HG03439 (cell line): ENCODE measurements around the gene CPT1C.
A peak's percentile ranks its signal among the peaks of the same experiment; 100 is the strongest.

Experiments used
- ATAC-seq: cut with Tn5 transposase; IDR thresholded peaks from one replicate; pipeline ENCODE4 v1.9.1; 2021; ENCODE audit warnings: mild to moderate bottlenecking, moderate library complexity; ENCODE audit not compliant: unreplicated experiment

CPT1C gene

DNA sequence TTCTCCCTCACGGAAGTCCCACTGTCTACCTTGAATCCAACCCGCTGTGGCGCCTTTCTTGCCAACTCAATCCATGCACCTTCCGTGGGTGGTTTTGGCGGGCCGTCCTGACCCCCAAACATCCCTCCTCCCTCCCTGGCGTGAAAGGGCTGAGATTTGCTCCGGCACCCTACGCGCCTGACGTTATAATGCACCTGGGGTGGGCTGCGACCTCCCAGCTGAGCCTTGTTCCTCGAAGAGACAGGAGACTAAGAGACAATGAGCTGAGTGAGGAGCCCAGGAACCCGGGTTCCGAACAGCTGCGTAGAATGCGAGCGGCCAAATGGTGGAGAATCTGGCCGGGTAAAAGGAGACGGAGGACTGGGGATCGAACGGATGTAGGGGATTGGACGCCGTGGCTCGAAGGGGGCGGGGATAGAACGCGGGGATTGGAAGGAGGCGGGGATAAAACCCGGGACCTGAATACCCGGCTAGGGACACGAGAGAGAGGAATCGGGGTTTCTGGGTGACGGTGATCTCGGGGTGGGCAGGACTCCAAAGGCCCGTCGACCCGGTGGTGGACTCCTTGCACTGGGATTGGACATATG is at the start of gene CPT1C:
Gene CPT1C, plus strand, starts transcription at position 461 of the 587 bp plus-strand sequence. CDS start 1,137 bp downstream, outside the sequence.
- no peak for ATAC-seq

DNA sequence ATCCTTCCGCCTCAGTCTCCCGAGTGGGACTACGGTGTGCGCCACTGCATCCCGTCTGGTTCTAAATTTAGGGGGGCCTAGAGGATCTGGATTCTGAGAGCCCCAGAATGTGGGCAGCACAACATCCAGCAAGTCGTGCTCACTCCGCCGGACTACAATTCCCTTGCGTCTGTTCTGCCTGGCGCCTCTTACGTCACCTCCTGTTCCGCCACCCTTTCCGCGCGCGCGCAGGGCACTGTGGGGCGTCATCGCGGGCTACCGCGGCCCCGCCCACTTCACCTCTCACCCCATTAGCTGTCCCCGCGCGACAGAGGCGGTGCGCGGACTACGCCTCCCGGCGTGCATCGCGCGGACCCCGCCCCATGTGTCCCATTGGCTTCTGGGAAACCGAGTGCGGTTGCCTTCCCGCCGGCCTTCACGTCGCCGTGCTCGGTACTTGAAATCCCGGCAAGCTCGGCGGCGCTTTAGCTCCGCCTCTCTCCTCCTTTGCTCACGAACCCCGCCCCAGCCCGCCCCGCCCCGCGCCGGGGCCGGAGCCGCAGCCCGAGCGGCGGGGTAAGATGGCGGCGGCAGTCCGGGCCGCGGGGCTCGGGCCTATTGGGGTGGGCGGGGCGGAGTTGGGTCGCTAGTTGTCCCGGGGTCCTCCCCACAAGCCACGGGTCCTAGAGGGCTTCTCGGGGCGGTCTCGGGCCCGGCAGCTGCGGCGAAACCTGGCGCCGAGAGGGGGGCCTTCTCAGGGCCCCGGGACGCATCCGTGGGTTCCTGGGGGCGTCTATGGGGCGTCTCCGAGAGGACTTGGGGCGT is 49.0 kb upstream of the CPT1C start, which contains the start of gene SCAF1:
Gene SCAF1, plus strand, starts transcription at position 522 of the 804 bp plus-strand sequence. CDS start 2,818 bp downstream, outside the sequence.
- peak; percentile 59 for ATAC-seq

DNA sequence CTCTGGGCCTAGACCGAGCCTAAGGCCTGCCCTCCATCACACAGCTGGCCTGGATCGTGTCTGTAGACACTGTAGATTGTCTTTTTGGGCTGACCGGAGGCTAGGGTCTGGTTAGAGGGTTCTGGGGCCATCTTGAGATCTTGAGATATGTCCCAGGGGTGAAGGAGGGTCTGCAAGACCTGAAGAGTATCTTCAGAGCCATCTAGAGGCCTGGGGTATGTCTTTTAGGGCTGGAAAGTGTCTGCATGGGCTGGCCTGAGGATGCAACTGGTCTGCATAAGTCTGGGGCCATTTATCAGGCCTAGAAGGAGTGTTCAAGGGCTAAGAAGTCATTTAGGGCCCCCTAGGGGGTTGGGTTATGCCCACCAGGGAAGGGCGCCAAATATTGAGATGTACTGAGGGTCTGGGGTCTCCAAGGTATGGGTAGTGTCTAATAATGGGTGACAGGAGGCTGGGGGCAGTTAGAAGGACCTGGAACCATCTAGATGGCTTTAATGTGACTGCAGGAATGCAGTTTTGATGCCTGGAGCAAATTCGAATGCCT is 48.4 kb upstream of the CPT1C start:
- ATAC-seq, result no peak

DNA sequence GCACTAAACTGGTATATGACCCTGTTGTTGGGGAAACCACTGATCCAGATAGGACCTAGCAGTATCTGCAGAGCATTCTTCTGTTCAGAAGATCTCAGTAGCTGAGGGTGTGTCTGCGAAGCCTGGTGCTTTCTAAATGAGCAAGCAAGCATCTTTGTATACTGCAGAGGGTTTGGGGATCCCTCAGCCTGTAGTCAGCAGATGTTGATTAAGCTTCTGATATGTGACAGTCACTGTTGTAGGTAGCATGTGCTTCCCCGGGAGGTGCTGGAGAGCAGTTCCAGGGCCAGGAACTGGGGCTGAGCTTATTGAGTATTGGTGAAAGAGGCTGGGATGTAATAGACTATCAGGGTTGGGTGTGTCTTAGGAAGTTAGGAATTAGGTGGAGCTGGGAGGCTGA is 47.5 kb upstream of the CPT1C start:
- ATAC-seq, result no peak

DNA sequence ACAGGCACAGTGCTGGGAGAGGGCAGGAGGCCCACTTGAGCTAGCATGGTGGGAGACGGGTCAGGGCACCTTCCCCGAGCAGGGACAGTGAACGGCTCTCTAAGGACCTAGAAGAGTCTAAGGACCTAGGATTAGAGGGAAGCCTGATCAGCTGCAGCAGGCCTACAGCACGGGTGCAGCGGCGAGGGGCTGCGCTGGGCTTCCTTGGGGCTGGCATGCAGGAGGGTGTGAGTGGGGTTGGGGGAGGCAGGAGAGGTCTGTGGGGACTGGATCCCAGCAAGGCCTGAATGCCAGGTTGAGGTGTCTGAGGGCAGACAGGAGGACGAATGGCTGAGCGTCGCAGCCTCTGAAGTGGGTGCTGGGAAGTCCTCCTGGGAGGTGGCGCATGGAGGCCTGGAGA is 45.3 kb upstream of the CPT1C start:
- no peak for ATAC-seq

DNA sequence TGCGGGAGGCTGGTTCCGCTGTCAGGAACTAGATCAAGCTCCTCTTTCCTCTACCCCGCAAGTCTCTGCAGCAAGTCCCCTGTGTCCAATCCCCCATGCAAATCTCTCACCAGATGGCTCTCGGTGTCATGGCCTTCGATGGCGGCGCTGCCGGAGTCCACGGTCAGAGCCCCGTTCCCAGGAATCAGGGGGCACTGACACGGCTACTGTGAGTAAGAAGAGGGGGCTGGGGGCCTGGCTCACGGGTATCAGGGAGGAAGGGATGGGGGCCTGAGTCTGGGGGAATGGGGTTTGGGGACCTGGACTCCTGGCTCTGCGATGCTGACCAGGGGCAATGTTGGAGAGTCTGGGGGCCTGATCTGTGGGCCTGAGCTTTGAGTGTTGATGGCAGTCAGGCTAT is 44.9 kb upstream of the CPT1C start:
- no peak for ATAC-seq

DNA sequence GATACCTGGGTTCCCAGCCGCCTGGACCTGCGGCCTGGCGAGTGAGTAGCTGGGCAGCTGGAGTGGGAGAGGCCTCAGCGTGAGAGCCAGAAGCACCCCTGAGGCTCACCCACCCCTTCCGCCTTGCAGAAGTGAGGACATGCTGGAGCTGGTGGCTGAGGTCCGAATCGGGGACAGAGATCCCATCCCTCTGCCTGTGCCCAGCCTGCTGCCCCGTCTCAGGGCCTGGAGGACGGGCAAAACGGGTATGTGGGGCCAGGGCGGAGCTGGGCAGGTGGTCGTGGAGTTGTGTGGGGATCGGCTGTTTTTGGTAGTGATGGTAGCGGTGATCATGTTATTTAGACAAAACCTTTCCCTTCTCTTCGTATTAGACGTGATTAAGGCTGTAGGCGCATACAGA is 44.3 kb upstream of the CPT1C start:
- no peak for ATAC-seq

DNA sequence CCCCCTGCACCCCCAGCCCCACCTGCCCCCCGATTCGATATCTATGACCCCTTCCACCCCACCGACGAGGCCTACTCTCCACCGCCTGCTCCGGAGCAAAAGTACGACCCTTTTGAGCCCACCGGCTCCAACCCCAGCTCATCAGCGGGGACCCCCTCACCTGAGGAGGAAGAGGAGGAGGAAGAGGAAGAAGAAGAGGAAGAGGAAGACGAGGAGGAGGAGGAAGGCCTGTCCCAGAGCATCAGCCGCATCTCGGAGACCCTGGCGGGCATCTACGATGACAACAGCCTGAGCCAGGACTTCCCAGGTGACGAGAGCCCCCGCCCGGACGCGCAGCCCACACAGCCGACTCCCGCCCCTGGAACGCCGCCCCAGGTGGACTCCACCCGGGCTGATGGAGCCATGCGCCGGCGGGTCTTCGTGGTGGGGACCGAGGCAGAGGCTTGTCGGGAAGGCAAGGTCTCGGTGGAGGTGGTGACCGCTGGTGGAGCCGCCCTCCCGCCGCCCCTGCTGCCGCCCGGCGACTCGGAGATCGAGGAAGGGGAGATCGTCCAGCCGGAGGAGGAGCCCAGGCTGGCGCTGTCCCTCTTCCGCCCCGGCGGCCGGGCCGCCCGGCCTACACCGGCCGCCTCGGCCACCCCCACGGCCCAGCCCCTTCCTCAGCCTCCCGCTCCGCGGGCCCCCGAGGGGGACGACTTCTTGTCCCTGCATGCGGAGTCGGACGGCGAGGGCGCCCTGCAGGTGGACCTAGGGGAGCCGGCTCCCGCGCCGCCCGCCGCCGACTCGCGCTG is 39.7 kb upstream of the CPT1C start:
- ATAC-seq, result no peak

DNA sequence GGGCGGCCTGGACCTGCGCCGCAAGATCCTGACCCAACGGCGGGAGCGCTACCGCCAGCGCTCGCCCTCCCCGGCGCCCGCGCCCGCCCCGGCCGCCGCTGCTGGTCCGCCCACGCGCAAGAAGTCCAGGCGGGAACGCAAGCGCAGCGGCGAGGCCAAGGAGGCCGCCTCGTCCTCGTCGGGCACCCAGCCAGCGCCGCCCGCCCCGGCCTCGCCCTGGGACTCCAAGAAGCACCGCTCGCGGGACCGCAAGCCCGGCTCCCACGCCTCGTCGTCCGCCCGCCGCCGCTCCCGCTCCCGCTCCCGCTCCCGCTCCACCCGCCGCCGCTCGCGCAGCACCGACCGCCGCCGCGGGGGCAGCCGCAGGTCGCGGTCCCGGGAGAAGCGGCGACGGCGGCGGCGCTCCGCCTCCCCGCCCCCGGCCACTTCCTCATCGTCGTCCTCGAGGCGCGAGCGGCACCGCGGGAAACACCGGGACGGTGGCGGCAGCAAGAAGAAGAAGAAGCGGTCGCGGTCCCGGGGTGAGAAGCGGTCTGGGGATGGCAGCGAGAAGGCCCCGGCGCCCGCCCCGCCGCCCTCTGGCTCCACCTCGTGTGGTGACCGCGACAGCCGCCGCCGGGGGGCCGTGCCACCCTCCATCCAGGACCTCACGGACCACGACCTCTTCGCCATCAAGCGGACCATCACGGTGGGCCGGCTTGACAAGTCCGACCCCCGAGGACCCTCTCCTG is 38.9 kb upstream of the CPT1C start:
- ATAC-seq, result no peak

DNA sequence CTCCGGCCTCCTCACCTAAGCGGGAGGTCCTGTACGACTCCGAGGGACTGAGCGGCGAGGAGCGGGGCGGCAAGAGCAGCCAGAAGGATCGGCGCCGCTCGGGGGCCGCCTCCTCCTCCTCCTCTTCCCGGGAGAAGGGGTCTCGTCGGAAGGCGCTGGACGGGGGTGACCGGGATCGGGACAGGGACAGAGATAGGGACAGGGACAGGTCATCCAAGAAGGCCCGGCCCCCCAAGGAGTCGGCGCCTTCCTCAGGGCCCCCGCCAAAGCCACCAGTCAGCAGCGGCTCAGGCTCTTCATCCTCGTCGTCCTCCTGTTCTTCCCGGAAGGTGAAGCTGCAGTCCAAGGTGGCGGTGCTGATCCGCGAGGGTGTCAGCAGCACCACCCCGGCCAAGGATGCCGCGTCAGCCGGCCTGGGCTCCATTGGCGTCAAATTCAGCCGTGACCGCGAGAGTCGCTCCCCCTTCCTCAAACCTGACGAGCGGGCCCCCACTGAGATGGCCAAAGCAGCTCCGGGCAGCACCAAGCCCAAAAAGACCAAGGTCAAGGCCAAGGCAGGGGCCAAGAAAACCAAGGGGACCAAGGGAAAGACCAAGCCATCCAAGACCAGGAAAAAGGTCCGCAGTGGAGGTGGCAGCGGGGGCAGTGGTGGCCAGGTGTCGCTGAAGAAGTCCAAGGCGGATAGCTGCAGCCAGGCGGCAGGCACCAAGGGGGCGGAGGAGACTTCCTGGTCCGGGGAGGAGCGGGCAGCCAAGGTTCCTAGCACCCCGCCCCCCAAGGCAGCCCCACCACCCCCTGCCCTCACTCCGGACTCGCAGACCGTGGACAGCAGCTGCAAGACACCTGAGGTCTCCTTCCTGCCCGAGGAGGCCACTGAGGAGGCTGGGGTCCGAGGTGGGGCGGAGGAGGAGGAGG is 38.1 kb upstream of the CPT1C start:
- ATAC-seq, result no peak

DNA sequence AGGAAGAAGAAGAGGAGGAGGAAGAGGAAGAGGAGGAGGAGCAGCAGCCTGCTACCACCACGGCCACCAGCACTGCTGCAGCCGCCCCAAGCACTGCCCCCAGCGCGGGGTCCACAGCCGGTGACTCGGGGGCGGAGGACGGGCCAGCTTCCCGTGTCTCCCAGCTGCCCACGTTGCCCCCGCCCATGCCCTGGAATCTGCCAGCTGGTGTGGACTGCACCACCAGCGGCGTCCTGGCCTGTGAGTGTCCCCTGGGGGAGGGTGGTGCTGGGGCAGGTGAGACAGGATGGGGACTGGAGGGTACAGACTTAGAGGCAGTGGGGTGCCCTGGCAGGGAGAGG is 37.5 kb upstream of the CPT1C start:
- no peak for ATAC-seq

DNA sequence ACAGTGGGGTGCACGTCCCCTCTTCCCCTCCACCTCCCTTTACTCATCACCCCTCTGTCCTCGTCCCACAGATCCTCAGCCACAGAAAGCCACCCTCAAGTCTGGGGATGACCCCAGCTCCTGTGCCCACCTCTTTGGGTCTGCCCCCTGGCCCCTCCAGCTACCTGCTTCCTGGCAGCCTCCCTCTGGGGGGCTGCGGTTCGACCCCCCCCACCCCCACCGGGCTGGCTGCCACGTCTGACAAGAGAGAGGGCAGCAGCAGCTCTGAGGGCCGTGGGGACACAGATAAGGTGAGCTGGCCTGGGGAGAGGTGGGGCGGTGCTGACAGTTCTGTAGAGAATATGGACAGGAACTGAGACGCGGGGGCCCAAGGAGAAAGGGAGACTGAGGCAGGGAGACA is 36.3 kb upstream of the CPT1C start:
- no peak for ATAC-seq

DNA sequence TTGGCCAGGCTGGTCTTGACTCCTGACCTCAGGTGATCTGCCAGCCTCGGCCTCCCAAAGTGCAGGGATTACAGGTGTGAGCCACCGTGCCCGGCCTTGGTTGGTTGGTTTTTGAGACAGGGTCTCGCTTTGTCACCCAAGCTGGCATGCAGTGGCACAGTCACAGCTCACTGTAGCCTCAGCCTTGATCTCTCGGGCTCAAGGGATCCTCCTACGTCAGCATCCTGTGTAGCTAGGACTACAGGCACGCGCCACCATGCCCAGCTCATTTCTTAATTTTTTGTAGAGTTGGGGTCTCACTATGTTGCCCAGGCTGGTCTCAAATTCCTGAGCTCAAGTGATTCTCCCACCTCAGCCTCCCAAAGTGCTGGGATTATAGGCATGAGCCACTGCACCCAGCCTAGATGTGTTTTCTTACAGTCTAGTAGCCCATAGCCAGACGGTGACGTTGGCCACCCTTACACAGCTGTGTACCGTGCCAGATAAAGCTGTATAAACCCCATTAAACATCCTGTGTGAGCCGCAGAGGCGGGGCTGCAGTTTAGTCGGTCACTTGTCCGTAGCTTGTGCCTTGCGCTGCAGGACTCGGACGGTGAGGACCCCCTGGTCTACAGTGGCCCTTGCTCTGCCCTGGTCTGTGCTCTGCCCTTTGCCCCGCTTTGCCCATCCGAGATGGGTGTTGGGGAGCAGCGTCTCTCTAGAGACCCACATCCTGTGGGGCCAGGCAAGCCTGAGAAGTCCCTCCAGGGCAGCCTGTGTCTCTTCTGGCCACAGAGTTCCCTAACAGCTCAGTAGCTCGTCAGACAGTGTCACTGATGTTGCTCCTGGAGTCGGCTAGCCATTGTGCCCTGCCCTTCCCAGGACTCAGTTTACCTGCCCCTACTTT is 35.1 kb upstream of the CPT1C start:
- ATAC-seq, result no peak

DNA sequence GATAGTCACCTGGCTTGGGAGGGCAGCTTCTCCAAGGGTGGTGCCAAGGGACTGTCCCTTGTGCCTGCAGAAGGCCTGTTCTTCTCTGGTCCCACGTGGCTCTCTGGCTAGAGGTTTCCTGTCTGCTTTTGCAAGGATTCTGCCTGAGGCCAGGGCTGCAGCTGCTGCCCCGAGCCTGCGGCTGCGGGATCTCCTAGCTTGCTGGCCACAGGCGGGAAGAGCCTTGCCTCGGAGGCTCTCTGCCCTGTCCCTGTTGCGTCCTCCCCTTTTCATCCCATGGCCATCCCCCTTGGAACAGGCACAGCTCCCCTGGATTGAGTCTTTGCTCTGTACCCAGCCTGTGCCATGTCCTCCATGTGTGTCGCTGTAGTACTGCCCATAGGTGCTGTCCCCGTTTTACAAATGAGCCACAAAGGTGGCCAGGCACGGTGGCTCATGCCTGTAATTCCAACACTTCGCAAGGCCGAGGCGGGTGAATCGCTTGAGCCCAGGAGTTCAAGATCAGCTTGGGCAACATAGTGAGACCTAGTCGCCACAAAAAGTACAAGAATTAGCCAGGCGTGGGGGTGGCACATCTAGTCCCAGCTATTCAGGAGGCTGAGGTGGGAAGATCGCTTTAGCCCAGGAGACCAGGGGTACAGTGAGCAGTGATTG is 34.3 kb upstream of the CPT1C start:
- ATAC-seq, result no peak

DNA sequence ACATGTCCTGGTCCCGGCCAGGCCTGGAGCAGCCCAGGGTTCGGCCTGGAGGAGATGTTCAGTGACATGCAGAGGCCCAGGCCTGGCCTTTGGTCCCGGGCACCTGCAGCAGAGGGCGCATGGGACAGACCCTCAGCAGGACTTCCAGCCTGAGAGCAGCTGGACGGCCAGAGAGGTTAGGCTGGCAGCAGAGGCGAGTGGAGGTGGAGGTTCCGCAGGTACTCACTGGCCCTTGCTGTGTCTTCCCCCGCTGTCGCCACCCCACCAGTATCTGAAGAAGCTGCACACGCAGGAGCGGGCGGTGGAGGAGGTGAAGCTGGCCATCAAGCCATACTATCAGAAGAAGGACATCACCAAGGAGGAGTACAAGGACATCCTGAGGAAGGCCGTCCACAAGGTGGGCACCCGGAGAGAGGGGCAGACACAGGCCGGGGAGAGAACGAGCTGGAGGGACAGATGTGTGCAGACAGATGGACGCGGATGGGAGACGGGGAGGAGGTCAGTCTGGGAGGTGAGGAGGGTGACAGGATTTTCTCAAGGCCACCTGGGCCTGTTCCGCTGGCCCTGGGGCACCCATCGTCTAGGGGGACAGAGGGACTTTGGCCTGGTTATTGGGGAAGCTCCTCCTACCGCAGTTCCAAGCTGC is 33.3 kb upstream of the CPT1C start:
- ATAC-seq, result no peak

DNA sequence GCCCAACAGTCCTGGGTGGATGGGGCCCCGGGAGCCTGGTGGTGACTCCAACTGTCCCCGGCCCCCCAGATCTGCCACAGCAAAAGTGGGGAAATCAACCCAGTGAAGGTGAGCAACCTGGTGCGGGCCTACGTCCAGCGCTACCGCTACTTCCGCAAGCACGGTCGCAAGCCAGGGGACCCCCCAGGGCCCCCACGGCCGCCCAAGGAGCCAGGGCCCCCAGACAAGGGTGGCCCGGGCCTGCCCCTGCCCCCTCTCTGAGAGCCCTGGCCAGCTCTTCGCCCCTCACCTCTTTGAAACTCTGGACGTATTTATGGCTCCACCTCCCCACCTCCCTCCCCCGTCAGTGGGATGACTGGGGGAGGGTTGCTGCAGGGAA is 32.8 kb upstream of the CPT1C start:
- ATAC-seq, result no peak

DNA sequence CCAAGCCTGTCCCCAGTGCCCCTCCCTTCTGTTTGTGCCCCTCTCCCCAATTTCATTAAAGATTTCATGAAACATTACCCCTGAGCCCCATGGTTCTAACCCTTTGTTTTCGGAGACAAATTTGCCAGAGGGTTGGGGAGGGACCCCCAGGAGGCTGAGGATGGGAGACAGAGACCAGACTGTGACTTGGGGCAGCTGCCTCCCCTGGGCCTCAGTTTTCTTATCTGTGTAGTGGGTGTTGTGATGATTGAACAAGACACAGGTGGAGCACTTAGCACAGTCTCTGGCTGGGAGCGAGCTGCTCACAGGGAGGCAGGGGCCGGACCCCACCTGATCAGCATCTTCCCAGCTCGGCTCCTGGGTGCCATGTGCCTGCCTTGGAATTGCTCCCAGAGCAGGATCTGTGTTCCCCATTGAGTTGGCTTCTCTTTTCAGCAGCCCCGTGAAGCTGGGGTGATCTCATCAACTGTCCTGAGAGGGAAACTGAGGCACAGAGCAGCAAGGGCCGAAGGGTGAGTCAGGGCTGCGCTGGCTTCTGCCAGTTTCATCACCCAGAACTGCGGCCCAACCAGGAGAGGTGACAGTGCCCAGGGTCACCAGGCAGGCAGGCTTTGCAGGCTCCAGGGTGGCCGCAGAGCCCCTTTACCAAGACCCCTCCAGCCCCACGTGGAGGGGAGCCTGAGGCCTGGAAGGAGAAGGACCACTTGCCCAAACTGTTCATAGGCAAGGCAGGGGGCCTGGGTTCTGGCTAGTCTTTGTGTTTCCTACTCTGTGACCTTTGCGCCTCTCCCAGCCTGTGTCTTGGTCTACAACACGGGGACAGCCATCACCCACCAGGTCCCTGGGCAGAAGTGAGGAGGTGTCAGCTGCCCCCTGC is 32.1 kb upstream of the CPT1C start:
- ATAC-seq, result no peak
